Embryonic facial prominence (tissue), 1 donor: ENCODE results near the gene RTN4.

ENCODE experiments used
- DNase-seq: peaks from one replicate; pipeline ENCODE4 v3.0.0-alpha.2; 2016; ENCODE audit errors: extremely low spot score

RTN4 gene

GRCh38 chr2:54969295-54969939 lies 80.8 kb downstream of the RTN4 start:
- DNase-seq, result no peak

DNA sequence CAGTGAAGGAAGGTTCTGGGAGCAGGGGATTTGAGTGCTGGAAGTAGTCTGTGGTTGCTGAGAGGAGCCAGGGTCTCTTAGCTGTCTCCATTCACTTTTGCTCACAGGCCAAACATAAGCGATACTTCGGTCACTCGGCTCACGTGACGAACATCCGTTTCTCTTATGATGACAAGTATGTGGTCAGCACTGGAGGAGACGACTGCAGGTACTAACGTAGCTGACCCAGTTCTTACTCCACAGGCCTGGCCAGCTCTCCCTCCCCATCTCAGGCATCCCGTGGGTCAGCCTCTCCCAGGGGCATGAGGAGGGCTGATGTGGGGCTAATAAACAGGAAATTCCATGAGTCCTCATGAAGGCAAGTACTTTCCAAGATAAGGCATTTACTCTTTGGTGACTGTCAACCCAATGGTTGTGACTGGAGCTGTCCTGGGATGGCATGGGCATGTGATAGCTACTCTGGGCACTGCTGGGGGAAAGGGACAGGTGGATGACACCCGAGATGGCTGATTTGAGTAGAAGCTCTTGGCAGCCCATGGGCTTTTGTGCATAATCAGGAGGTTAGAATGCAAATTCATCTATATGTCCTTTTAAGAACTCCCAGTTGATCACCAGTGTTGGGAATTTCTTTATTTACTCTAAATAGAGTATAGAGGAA lies 81.6 kb downstream of the RTN4 start:
- no peak for DNase-seq

DNA sequence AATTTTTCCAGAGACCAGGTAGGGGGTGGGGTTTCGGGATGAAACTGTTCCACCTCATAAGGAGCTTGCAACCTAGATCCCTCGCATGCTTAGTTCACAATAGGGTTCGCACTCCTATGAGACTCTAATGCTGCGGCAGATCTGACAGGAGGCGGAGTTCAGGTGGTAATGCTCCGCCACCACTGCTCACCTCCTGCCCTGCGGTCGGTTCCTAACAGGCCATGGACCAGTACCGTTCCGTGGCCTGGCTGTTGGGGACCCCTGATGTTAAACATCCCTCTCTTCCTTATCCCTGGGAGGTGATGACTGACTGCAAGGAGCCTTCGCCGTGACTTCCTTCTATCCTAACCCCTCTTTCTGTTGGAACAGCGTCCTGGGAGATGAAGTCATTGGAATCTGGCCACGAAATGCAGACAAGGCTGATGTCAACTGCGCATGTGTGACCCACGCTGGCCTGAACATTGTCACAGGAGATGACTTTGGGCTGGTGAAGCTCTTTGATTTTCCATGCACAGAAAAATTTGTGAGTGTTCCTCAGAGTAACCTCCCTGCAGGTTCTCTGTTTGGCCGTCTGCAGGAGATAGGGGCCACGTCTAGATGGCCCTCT lies 82.4 kb downstream of the RTN4 start:
- DNase-seq, result no peak

GRCh38 chr2:54967269-54967668 lies 83.0 kb downstream of the RTN4 start:
- no peak for DNase-seq

GRCh38 chr2:54966837-54967236 lies 83.4 kb downstream of the RTN4 start:
- DNase-seq, result no peak

- no peak for DNase-seq
Measured at GRCh38 chr2:54966165-54966832, 84.0 kb downstream of the RTN4 start.

GRCh38 chr2:54965425-54965824 lies 84.8 kb downstream of the RTN4 start:
- no peak for DNase-seq

DNA sequence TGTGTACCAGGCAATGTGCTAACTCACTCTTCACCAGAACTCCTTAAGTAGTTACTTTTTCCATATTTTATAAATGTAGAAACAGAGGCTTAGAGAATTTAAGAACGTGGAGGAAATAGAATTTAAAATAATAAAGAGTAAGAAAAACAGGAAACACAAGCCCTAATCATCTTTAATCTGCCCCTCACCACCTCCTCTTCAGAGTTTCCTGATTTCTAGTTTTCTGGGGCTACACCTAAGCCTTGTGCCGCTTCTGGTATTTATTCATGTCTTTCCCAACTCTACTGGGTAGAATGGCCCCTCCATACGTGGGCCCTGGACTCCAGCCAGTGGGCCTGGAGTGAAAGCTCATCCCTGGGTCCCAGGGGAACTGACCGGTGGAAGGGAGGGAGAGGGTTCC lies 85.4 kb downstream of the RTN4 start:
- no peak for DNase-seq

DNA sequence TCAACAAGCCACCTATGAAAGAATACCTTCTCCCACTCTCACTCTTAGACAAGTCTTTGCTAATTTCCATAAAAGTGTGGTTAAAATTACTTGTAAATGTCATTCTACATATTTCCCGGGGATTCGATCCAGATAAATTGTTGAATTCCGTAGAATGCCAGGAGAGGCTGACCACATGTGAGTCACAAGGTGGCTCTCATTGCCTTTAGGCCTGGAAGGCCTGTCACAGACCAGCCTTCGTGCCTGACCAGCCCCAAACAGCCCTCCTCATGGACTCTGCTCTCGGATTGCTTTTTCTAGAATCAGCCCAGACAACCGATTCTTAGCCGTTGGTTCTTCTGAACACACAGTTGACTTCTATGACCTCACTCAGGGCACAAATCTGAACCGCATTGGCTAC lies 86.0 kb downstream of the RTN4 start:
- DNase-seq, result no peak

- DNase-seq, result no peak
Measured at GRCh38 chr2:54963476-54963875, 86.8 kb downstream of the RTN4 start.

GRCh38 chr2:54962935-54963440 lies 87.3 kb downstream of the RTN4 start:
- no peak for DNase-seq

DNA sequence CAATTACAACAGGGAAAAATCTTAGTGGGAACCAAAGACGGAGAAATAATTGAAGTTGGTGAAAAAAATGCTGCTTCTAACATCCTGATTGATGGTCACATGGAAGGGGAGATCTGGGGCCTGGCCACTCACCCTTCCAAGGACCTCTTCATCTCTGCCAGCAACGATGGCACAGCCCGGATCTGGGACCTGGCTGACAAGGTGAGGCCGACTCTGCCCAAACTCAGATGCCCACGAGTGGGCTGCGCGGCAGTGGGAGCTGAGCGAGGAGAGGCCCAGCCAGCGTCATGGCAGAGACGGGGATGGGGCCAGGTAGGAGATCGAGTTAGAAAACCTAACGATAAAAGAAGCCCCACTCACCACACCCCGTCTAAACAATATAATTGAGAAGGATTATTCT lies 87.7 kb downstream of the RTN4 start:
- no peak for DNase-seq

GRCh38 chr2:54960164-54960563 lies 90.1 kb downstream of the RTN4 start:
- DNase-seq, result no peak

DNA sequence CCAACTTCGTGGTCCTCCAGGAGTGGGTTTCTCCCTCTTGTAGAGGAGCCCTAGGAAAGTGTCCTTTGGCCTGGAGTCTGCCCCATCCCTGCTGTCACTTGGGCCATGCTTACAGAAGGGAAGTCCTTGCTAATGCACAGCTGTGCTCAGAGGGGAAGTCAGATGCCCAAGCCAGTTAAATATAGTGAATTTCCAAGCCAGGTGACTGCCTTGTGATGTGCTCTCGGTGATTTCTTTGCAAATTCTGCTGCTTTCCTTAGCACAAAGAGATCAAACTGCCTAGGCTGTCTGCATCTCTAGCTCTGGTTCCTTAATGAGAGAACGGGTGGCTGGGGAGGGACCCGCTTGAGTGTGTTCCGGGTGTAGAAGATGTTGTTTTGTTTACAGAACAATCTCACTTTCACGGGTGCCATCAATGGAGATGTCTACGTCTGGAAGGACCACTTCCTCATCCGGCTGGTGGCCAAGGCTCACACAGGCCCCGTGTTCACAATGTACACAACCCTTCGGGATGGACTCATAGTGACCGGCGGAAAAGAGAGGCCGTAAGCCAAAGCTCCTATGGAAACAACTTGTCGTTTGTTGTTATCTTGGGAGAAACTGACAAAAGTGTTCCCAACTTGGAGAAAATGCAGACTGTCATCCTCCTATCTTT lies 91.4 kb downstream of the RTN4 start:
- no peak for DNase-seq

GRCh38 chr2:54957321-54957999 lies 92.8 kb downstream of the RTN4 start:
- DNase-seq, result no peak

DNA sequence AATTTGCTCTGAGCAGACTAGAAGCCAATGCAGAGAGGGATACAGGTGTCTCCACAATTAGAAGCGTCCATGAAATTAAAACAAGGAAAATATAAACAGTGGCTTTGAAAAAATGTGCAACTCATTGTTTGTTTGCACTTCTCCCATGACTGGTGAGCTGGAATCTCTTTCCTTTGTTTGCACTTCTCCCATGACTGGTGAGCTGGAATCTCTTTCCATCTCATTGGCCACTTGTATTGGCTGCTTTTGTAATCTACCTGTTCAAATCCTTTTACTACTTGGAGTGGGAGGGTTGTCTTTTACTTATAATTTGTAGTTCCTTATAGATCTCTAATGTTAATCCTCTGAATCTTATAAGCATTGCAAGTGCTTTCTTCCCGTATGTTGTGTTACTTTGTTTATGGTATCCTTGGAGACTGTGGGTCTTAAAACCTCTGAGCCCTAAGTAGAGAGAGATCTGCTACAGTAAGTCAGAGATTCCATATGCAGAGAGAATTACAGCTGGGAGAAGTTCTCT lies 94.1 kb downstream of the RTN4 start:
- no peak for DNase-seq

GRCh38 chr2:54955358-54956110 lies 94.7 kb downstream of the RTN4 start:
- no peak for DNase-seq

GRCh38 chr2:54954705-54955357 lies 95.4 kb downstream of the RTN4 start:
- no peak for DNase-seq

GRCh38 chr2:54954158-54954557 lies 96.1 kb downstream of the RTN4 start:
- no peak for DNase-seq

DNA sequence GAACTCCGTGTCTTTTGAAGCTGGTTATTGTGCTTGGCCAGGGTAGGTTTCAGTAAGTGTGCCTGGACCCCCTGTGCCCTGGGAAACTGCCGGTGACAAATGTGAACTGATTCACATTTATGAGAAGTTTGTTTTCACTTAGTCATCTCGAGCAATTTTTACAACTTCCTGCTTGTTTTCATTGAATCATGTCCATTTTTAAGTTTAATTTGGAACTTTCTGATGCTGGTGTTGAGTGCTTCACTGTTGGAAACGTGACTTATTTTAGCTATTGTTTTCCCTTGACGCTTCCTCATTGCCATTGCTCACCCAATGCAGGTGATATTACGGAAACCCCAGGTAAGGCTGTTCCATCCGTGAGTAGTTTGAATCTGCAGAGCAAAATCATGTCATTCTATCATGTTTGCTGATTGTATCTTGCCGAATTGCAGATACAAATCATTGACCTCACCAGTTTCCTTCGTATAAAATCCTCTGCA lies 97.2 kb downstream of the RTN4 start:
- DNase-seq, result no peak
